Articular chondrocyte of knee joint (primary cell): ENCODE data around the gene OR4C5. TPM values are rescaled to one million over a fixed set of nuclear protein-coding genes. Genes with fewer than 3 reads are reported as not detected.

Experiments
- total RNA-seq: library from RNA; depleted of rRNA; stranded (reverse); fragments of >200 nt; gene quantifications from 2 replicates; pipeline ENCODE4 v1.2.3, GENCODE V29; 2012

OR4C5 gene
- total RNA-seq, result not detected in 2 replicates

DNA sequence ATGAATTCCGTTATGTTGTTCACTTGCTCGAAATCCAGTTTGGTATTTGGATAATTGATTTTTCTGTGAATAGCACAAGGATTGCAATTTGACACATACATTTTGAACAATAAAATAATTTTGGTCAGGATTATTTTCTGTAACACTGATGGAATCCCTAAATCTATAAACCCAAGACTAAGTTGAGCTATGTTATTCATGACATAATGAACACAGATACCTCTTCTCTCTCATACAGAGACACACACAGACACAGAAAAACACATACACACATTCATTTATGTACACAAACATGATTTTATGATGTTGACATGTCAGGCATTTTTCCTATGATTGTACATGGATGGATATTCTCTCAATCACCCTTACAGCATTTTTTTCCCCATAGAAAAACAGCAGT is at the start of gene OR4C5:
TSS of gene OR4C5 (minus strand) at position 101 of the 400 bp plus-strand sequence. CDS start at position 101, 0 bp downstream.

DNA sequence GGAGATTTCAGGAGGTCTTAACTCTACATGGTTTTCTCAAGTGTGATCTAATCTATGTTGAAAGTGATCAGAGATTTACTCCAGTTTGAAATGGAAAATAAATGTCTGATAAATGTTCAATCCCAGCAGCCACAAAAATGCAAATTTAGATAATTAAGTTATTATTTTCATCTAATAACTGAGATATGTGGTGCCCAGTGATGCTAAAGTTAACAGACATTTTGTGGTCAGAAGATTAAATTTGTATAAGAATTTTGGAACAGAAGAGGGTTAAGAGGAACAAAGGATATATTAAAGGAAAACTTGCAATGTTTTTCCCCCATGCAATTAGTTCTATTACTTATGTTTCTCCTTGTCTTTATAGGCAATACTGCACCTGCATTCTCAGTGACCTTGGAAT is 41.6 kb downstream of the OR4C5 start, which contains the start of gene OR4C3:
TSS of gene OR4C3 (plus strand) at position 301 of the 400 bp plus-strand sequence. CDS start 102 bp downstream, outside the sequence.

Other genes starting within 250 kb of the OR4C5 start
- not detected in 2 replicates for gene OR4B1, start 149.7 kb downstream of the OR4C5 start, total RNA-seq
- not detected in 2 replicates for gene OR4X2, start 121.4 kb downstream of the OR4C5 start, total RNA-seq
- not detected in 2 replicates for gene OR4X1, start 102.6 kb downstream of the OR4C5 start, total RNA-seq
- gene OR4S1, start 60.2 kb downstream of the OR4C5 start, total RNA-seq, result not detected in 2 replicates
- not detected in 2 replicates for gene OR4C3, start 41.5 kb downstream of the OR4C5 start, total RNA-seq
- not detected in 2 replicates for gene OR4A47, start 122.3 kb upstream of the OR4C5 start, total RNA-seq